Hematopoietic multipotent progenitor cell treated with erythropoietin and hydrocortisone succinate and interleukin-3 and kit ligand, for 8 days (in vitro differentiated cells): ENCODE results near the gene TROAP.
"Not testable (repeated sequence)": the region's sequence is repeated elsewhere in the genome, so short reads cannot be mapped to it uniquely, and the experiment has no call there.

Experiments used
- DNase-seq: peaks from one replicate; pipeline ENCODE4 v3.0.0-alpha.2; 2015

The TROAP gene

DNA sequence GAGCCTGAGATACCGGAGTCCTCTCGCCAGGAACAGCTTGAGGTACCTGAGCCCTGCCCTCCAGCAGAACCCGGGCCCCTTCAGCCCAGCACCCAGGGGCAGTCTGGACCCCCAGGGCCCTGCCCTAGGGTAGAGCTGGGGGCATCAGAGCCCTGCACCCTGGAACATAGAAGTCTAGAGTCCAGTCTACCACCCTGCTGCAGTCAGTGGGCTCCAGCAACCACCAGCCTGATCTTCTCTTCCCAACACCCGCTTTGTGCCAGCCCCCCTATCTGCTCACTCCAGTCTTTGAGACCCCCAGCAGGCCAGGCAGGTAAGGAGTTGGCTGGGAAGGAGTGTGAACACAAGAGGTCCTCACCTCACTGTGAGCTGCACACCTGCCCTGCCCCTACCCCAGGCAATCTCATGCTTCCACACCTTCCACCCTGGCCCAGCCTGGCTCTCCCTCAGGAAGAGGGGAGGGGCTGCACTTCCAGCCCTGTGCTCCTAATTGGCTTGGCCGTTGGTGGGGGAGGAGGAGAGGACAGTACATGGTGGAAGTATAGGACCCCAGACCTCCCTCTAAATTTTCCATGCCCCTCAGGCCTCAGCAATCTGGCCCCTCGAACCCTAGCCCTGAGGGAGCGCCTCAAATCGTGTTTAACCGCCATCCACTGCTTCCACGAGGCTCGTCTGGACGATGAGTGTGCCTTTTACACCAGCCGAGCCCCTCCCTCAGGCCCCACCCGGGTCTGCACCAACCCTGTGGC lies 7.8 kb downstream of the TROAP start:
- no peak for DNase-seq

DNA sequence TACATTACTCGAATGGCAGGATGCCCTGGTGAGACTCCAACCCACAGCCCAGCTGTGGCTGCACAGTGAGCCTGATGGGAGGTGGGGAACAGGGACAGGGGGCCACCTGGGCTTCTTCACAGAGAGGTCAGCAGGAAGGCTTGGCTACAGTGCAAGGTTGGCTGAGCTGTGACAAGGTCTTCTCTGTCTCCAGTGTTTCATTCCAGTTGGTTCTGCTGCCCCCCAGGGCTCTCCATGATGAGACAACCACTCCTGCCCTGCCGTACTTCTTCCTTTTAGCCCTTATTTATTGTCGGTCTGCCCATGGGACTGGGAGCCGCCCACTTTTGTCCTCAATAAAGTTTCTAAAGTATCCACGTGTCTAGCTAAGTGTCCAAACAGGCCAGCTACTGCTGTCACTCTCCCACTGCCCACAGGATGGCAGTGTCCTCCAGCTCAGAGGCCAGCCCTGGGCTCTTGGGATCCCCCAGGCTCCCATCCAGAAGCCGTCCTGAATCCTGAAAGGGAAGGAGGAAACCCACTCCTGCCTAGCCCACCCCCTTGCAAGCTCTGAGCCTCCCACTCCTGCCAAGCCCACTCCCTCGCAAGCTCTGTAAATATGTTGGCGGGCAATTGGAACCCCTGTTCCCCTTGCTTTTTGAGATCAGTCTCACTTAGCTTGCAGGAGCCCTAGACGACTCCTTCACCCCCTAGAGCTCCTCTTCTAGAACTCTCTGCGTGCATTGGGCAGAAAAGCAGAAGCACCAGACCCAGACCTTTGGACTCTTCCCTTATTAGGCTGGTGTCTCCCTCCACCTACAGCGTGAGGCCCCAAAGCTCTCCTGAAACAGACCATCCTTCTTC lies 8.5 kb downstream of the TROAP start:
- peak; percentile 54 for DNase-seq

- no peak for DNase-seq
Observed at GRCh38 chr12:49332441-49332861, 9.4 kb downstream of the TROAP start.

DNA sequence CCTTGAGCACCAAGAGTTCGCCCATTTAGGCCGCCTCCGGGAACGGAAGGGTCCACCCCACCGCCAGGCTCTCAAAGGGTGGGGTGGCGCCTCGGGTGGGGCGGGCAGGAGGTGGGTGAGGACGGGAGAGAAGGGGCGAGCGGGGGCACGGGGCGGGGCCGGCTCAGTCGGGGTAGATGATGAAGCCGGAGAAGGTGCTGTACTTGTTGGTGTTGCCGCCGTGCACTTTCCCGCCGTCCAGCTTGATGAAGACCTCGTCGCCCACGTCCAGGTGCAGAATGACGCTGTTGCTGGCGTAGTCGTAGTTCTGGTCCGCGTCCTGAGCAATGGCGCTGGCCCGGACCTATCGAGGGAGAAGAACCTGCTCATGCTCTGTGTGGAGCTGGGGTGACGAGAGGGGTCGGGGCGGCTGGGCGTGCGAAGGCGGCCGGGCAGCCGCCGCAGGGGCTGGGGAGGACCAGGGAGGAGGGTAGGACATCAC lies 9.9 kb downstream of the TROAP start:
- DNase-seq: no peak

- not testable (repeated sequence) for DNase-seq
Observed at GRCh38 chr12:49333778-49334177, 10.7 kb downstream of the TROAP start.

DNA sequence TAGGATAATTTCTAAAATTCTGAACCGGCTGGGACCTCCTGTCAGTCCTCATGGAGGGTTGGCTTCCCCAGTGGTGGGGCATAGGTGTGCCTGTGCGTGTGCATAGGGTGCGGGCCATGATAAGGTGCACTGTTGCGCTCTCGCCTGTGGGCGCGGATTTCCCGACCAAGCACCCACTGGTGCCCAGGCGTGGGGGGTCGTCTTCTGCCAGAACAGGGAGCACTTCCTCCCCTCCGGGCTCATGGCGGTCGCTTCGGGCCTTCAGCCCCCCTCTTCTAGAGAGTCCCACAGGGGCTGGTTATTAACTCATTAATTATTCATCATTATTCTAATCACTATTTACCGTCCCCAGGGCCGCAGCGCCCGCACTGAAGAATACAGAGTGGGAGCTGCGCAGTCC lies 11.2 kb downstream of the TROAP start:
- no peak for DNase-seq

- no peak for DNase-seq
Observed at GRCh38 chr12:49334681-49335080, 11.6 kb downstream of the TROAP start.

DNA sequence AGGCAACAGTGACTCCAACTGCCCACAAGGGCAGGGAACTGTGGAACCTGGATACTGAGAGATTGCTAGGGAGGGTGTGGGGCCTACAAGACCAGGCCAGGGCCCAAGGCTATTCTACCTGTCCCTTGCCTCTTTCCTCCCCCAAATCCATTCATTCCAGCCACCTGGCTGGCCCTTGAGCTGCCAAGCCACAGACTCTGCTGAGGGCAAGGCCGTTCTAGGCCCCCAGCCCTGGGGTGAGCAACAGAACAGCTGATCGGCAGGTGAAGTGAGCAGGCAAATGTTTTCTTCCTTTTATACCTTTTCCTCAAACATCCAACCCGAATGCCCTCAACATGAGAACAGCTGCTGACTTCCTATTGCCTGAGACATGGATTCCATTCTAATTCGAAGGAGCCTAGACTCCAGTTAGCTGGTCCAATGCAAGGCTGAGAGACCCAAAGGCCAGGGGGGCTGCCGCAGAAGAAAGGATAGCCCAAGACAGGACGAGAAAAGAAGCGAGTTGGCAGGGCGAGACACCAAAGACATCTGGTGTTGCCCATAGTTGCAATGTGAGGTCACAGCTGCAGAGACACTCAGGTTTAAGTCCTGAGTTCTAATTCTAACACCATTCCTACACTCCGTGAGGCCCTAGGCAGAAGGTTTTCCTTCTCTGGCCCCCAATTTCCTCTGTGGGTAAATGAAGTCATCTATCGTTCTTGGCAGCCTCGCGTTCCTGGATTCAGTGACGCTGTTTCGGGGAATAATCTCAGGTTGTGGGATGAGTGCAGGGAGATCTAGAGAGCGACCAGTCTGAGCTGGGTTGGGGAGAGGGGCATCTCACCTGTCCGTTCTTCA lies 12.3 kb downstream of the TROAP start:
- DNase-seq: no peak

DNA sequence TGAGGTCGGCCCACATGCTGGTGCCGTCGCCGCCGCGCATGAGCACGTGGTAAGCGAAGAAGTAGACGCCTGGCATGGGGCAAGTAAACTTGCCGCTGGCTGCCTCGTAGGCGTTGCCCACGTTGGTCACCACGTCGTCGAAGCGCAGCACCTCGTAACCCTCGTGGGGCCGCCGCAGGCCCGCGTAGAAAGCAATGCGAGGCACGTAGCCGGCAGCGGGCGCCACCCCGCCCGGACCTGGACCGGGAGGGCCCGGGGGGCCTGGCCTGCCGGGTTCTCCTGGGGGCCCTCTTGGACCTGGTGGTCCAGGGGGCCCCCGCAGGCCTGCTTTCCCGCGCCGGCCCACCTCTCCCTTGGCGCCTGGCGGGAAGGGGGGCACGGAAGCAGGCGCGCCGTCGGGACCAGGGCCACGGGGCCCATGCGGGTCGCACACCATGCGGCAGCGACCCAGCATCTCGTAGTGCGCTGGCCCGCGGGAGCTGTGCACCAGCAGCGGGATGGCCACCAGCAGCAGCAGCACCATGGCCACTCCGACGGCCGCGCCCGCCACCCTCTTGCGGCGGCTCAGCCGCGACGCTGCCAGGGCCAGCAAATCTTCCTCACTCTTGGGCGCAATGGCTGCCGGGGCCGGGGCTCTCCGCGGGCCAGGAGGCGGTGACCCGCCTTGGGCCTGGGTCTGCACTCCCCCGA lies 13.0 kb downstream of the TROAP start:
- DNase-seq: no peak

DNA sequence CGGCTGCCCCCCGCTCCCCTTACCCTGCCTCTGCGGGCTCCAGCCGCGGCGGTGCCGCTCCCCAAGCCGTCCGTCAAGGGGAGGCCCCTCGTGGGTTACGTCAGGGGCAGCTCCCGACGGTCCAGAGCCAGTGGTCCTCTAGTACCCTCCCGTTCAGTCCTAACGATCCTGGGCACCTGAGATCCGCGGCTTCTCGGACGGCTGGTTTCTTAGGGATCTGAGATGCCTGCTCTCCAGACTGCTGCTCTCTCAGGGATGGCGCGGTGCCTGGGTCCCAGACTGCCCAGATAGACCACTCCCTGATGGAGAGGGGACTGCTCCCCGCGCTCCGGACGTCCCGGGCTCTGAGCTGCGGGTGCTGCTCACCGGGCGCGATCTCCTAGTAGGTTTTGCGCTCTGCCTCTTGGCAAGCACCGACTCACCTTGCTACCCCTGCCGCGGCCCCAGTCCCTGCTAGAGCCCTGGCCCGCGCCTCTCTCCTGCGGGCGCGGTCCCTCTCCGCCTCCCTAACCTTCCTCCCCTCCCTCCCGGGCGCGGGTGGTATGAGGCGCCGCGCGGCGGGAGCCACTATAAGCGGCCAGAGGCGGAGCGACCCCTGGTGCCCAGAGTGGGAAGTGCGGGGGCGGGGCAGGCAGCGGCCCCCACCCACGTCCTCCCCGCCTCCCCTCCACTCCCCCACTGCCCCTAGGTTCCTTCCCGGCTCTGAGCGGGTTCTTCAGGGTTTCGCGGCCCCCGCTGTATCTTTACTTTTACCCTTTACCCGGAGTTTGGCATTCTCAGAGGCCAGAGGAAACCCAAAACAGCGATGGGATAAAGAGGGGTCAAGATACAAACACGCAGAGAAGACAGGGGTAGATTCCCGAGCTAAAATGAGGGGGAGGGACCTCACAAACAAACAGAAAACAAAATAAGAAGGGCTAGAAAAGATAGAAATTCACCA lies 13.9 kb downstream of the TROAP start, which contains the start of gene C1QL4:
Gene C1QL4, minus strand, starts transcription at position 544 of the 940 bp plus-strand sequence. CDS start 711 bp downstream, outside the sequence.
- peak; percentile 75 for DNase-seq

DNA sequence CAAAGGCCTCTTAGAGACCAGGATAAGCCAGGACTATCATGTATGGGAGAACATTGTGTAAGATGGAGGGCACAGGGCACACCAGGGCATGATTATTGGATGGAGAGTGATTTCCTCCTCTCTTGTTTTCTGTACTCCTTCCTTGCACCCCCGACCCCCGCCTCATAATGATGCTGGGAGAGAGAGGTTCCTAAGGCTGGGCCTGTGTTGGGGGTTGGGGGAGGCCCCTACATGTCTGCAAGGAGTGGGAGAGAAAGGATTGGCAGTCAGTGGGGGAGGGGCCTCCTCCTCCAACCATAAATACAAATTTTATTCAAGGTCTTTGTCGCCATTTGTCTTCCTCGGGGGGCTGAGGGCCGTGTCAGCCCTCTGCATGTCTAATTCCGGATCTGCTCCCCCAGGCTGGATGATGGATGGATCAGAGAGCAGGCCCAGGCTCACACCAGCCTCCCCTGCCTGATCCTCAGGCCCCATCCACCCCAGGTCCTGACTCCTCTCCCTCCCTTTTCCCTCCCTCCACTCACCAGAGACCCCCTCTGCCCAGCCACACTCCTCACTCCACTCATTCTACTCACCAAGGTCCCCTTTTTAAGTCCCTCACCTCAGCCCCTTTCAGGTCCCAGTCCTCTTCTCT lies 15.9 kb downstream of the TROAP start:
- DNase-seq: no peak

DNA sequence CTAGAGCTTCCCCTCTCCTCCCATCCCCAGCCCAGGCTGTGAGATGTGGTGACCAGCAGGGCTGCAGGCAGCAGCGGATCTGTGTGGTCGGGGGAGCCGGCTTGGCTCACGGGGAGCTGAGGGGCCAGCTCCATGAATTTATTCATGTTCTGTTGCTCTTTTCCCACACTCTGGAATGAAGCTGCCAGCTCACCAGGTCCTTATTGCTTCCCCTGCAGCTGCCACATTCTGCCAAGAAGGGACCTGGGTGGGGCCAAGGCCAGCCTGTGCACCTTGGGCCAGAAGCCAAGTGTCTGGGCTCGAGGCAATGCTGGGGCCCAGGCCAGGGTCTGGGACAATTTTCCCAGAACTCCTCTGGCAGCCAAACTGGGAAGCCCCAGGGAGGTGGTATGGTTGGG lies 16.4 kb downstream of the TROAP start:
- no peak for DNase-seq

DNA sequence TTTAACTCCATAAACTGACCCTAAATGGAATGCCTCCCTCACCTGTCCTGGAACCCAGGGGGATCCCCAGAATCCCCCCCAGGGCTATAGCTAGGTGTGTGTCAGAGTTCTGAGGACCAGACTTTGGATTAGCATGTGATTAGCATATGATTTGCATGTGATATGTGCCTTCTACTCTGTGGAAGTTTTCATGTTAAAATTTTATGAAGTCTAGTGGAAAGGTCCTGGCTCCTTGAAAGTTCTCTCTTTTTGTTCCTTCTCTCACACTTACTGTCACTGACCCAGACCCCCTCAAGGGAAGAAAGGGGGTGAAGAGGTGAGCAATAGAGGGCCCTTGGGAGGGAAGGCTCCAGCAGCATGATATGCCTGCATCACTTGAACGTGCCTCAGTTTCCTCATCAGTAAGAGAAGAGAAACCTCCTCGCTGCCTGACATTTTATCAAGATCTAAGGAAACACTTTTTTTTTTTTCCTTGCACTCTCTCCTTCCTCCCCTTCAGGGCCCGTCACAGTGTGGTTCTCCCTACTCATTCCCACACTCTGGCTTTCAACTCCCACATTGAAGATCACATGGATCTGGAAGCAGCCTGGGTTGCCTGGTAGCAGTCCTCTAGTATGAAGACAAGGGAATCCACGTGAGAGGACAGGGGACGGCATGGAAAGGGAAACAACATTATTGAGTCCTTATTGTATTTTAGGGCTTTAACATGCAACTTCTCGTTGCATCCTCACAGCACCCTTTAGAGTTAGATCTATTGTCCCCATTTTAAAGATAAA lies 17.2 kb downstream of the TROAP start:
- DNase-seq: no peak

DNA sequence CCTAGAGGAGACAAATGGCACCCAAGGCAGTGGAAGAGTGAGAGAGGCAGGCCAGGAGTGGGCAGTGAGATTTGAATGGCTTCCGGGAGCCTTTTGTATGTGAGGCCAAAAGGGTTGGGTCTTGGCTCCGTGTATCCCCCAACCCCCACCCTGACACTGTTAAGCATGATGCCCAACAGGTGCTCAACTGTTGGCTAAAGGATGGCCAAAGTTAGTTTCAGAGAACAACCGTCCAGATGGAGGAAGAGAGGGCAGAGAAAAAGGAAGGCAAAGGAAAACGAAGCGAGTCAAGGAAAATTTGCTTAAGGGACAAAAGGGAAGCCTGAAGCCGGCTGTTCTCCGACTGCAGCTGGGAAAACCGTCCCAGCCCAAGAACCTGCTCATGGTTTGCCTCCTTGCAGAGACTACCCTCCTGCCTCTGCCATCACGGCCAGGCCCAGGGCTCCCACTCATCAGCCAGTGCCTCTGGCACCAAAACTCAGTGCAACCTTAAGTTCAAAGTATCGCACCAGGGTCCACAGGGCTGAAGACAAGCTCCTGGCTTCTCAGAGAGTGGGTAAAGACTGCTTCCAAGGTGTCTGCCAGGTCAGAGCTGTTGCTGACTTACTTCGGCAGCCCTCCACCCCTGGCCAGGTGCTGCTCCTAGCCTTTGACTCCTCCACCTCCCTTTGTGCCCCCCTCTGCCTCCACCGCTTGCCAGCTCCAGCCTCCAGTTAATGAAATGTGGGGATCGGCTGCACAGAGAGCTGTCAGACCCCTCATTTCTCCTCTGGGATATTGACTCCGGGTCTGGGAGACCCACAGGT lies 18.1 kb downstream of the TROAP start:
- no peak for DNase-seq

DNA sequence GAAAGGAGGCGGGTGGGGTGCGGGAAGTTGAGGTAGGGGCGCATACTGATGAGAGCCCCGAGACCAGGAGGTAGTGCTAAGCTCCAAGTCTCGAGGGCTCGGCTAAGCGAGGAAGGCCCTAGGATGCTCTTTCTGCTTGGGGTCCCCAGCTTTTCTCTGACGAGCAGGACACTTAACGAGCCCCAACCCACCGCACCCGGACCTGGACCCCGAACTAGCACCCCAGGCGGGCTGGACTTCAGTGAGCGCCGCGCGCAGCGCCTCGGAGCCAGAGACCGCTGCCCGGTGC lies 18.7 kb downstream of the TROAP start:
- DNase-seq: no peak

DNA sequence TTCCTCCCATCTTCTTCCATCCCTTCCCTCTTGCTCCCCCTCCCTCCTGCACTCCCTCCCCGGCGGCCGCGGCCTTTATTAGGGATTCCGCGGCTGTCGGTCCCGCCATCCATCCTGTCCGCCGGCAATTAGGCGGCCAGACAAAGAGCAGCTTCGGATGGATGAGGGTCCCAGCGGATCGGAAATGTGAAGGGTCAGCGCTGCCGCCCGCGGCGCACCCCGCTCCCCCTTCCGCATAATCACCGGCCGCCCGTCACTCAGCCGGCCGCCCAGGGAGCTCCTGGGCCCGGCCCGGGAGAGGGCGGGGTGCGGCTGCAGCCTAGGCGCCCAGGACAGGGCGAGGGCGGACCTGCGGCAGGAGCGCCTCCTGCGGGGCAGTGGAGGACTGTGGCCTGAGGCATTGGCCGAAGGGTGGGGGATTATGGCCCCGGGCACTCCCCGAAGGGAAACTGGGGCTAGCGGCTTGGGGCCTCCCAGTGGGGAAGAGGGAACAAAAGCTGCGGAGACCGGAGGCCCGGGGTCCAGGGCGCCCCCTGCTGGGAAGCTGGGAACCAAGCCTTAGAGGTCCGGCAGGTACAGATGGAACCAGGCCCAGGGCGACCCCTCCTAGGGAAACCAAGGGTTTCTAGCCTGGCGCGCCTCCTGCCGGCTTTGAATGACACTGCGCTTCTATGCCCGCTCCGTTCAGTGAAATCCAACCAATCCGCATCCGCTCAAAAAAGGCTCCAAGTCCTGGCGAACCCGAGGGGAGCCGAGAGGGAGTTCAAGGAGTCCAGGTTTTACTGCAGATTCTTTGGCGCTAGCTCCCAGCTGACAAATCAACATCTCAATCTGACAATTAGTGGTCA lies 19.2 kb downstream of the TROAP start:
- peak; percentile 84 for DNase-seq

DNA sequence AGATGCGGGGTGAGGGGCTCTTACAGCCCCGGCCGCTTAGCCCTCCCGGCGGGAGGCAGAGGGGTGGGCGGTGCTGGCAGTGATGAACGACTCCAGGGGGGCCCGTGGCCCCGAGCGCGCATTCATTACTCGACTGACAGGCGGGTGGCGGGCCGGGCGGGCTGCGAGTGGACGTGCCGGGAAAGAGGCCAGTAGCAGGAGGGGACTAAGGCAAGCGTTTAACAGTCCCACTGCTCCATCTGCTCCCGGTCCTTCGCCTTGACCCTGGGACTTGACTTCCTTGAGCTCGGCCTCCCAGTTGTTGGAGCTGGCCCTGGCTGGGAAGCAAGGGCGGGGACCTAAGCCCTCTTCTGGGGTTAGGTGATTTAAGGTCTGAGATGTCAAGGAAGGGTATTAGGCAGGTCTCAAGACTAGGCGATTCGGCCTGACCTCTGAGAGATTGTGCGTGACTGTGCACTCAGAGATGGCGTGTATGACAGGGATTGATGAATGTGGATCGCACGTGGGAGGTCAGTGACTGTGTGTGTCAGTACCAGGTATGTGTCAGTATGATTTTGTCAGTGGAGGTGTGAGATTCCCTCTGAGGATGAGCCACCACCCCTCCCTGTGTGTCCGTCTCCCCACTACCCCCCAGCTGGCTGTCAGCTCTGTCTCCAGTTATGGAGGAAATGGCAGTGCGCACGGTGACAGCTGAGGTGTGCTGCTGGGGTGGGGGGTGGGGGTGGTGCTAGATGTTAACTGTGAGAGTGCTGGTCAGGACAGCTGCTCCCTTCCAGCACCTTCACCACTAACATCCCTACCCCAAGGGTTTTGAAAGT lies 20.1 kb downstream of the TROAP start:
- no peak for DNase-seq
